Measurements from ENCODE around the gene CFAP99. TPM values are rescaled to one million over a fixed set of nuclear protein-coding genes. Genes with fewer than 3 reads are reported as not detected.

Gene CFAP99
- total RNA-seq, 4 donors from 2014 or later = 0.32 to 0.60 TPM; not detected in 2

DNA sequence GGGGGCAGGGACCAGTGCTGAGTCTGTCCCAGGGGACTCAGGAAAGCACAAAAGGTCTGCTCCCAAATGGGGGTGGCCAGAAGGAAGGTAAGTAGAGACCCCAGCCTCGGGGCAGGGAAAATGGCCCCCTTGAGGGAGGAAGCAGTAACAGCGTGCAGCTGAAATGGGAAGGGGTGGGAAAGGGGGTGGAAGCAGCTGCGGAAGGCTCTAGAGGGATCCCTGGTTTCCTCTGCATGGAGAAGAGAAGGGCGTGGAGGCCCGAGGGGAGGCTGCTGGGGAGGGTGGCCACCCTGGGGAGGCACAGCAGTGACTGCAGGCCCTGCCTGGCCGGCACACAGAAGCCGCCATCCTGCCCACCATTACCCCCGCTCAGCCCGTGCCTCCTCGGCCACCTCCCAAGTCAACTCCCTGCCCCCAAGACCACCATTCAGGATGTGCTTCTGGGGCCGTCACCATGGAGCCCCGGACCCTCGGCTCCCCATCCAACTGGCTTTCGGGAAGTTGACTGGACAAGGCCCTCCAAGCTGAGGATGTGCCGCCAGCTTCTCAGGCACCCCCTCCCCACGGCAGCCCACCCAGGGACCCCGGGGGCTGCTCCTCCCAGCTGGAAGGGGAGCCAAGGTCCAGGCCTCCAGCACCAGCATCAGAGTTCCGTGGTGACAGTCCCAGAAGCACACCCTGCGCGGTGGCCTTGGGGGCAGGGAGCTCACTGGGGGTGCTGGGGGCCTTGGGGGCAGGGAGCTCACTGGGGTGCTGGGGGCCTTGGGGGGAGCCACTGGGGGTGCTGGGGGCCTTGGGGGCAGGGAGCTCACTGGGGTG is 23.6 kb downstream of the CFAP99 start:
- TF ChIP-seq, protein P1, sequence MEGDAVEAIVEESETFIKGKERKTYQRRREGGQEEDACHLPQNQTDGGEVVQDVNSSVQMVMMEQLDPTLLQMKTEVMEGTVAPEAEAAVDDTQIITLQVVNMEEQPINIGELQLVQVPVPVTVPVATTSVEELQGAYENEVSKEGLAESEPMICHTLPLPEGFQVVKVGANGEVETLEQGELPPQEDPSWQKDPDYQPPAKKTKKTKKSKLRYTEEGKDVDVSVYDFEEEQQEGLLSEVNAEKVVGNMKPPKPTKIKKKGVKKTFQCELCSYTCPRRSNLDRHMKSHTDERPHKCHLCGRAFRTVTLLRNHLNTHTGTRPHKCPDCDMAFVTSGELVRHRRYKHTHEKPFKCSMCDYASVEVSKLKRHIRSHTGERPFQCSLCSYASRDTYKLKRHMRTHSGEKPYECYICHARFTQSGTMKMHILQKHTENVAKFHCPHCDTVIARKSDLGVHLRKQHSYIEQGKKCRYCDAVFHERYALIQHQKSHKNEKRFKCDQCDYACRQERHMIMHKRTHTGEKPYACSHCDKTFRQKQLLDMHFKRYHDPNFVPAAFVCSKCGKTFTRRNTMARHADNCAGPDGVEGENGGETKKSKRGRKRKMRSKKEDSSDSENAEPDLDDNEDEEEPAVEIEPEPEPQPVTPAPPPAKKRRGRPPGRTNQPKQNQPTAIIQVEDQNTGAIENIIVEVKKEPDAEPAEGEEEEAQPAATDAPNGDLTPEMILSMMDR (IDR thresholded peaks at IDR 0.05) = no peak
- DNase-seq (ENCODE audit: low spot score) (no peak), ATAC-seq (ENCODE audit: low FRiP score) (no peak)

DNA sequence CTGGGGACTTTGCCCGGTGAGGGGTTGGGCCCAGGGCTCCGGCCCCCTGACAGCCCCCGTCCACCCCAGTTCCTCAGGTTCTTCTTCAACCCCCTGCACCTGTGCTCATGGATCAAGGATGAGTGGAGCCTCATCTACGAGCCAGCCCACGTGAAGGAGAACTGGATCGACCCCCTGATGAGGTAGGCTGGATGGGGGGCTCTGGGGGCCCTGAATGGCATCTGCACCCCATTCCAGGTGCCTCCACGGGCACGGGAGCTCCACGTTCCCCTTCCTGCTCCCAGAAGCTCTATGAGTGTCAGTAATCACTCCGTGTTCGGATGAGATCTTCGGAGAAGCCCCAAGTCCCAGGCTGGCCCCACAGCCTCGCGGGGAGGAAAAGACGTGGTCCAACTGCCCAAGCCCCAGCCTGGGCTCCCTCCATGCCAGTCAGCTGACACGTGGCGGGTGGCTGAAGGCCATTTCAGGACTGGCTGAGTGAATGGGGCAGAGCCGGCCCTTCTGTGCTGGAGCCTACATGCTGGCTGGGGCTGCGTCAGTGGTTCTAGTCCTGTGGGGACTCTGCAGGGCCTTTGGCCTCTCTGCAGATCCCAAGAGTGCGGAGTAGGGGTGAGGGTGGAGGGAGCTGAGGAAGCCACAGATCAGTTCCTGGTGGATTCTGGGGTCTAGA is 24.4 kb downstream of the CFAP99 start:
- DNase-seq (ENCODE audit: low spot score) = no peak
- TF ChIP-seq, protein P1 (IDR thresholded peaks at IDR 0.05) = no peak
- no peak for ATAC-seq (ENCODE audit: low FRiP score)

DNA sequence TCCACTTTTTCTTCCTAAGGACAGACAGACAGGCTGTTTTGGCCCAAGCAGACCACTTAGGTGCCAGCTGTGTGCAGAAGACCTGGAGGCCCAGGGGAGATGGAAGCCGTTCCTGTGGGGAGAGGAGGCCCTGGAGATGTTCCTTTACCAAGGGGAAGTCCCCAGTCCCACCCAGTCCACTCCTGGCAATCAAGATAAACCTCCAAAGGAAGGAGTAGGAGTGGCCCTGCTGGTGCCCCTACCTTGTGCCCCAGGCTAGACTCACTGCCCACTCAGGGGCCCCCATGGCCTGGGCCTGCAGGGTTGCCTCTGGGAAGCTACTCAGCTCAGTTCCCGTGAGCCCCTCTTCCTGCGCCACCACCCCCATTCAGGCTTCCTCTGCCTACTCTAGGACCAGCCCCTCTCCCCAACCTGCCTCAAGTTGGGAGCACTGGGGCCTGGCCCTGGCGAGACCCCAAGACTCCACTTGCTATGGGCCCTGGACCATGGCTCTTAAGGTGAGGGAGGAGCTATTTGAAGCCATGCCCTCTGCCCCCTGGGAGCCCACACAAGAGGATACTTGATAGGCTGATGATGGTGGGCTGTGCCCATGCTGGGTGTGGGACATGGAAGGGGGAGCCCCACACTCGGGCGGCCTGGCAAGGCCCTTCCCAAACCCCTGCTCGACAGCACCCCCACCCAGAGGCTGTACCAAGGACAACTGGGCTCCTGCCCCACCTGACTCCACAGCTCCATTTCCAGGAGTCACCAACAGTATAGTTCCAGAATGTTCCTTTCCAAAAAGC is 25.4 kb downstream of the CFAP99 start:
- TF ChIP-seq, protein P1 (IDR thresholded peaks at IDR 0.05) = no peak
- DNase-seq (ENCODE audit: low spot score) (no peak), ATAC-seq (ENCODE audit: low FRiP score) (no peak)

DNA sequence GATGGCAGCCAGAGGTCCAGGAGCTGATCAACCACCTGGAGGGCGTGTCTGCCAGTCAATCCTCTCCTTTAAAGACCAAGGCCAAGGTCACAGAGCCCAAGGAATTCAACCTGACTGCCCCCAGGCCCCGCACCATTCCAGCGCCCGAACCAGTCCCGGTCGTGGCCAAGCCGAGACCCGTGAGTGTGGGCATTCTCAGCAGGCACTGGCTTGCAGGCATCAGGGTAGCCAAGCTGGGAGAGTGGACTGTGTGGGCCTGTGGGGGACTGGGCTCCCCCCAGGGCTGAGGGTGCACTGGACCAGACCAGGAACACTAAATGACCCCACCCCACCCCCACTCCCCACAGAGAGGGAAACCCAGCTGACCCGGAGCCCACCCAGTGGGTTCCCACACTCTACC is 26.4 kb downstream of the CFAP99 start:
- ATAC-seq (ENCODE audit: low FRiP score) (no peak), DNase-seq (ENCODE audit: low spot score) (no peak)
- TF ChIP-seq, protein P1 (IDR thresholded peaks at IDR 0.05) = no peak

DNA sequence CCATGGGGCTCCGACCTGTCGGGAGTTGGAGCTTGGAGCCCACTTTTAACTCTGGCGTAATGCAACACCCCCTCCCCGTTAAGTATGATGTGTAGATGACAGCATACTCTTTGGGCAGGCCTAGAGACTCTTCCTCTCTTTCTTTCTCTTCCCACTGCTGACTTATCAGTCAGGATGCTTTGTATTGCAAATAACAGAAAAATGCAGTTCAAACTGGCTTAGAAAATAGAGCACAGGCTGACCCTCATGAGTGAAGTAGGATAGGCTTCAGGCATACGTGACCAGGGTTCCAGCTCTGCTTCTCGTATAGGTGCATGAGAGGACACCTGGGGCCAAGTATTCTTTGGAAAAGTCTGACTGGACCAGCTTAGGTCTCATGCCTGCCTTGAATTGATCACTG is 26.8 kb downstream of the CFAP99 start:
- TF ChIP-seq, protein P1 (IDR thresholded peaks at IDR 0.05) = no peak
- no peak for DNase-seq (ENCODE audit: low spot score)
- no peak for ATAC-seq (ENCODE audit: low FRiP score)

DNA sequence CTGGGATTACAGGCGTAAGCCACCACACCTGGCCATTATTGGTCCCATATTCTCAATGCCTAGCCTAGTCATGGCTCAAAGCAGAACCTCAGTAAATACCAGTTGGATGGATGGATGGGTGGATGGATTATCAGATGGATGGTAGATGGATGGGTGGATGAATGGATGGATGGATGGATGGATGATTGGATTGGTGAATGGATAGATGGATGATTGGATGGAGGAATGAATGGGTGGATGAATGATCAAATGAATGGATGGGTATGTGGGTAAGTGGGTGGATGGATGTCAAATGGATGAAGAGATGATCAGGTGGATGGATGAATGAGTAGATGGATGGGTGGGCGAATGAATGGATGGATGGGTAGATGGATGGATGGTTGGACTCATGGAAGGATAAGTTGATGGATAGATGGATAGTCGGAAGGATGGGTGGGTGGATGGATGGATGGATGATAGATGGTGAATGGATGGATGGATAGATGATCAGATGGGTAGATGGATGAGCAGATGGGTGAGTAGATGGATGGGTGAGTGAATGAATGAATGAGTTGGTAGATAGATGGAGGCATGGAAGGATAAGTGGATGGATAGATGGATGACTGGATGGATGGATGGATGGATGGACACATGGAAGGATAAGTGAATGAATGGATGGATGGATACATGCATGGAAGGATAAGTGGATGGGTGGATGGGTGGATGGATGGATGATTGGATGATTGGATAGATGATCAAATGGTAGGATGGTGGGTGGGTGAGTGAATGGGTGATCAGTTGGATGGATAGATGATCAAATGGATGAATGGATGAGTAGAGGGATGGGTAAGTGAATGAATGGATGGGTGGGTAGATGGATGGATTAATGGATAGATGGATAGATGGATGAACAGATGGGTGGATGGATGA is 28.2 kb downstream of the CFAP99 start:
- TF ChIP-seq, protein P1 (IDR thresholded peaks at IDR 0.05) = no peak
- no peak for ATAC-seq (ENCODE audit: low FRiP score)
- no peak for DNase-seq (ENCODE audit: low spot score)
